ENCODE measurements around the gene PHC2.

DNA sequence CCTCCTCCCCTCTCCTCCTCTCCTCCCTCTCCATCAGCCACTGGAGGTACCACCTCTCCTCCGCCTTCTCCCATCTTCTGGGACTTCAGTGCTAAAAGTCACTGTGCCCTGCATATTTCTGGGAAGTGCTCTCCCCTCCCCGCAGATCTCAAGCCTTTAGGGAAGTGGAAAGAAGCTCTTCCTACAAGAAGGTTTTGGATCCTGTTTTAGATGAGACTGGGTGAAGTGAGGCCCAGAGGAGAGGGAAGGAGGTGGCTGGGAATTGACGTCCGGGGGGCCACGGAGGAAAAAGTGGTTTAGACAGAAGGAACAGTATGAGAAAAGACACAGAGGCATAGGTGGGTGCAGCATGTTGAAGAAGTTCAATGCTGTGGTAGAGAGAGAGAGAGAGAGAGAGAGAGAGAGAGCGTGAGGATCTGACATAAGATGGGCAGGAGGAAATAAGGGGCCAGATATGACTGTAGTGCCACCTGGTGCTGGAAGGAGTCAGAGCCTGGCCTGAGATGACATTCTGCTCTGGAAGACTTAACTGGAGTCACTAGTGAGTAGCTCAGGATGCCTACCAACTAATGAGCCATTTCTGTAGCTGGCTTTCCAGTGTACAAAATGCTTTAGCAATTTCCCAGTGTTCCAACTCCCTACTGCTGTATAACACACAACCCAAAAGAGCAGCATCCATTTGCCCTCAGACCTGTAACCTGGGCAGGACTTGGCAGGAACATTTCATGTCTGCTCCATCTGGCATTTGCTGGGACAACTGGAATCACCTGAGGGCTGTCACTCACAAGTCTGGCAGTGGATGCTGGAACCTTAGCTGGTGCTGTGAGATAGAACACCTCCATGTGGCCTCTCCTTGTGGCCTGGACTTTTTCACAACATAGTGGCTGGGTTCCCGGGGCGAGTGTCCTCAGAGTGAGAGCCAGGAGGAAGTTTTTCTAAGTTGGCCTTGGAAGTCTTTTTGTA lies 24.9 kb upstream of the PHC2 start:
- TF ChIP-seq, protein P1, sequence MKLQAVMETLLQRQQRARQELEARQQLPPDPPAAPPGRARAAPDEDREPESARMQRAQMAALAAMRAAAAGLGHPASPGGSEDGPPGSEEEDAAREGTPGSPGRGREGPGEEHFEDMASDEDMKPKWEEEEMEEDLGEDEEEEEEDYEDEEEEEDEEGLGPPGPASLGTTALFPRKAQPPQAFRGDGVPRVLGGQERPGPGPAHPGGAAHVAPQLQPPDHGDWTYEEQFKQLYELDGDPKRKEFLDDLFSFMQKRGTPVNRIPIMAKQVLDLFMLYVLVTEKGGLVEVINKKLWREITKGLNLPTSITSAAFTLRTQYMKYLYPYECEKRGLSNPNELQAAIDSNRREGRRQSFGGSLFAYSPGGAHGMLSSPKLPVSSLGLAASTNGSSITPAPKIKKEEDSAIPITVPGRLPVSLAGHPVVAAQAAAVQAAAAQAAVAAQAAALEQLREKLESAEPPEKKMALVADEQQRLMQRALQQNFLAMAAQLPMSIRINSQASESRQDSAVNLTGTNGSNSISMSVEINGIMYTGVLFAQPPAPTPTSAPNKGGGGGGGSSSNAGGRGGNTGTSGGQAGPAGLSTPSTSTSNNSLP (IDR thresholded peaks at IDR 0.05; ENCODE audit: low read depth, low read length): no peak
- no peak for TF ChIP-seq ZBTB1 (CRISPR knock-in tag; IDR thresholded peaks at IDR 0.05; ENCODE audit: borderline replicate concordance)
- no peak for TF ChIP-seq KAT8 (CRISPR knock-in tag; IDR thresholded peaks at IDR 0.05)

Measured in HepG2 (cell line).